HepG2 (cell line): ENCODE data around the gene HSP90AB1. TPM values are rescaled to one million over a fixed set of nuclear protein-coding genes. Genes with fewer than 3 reads are reported as not detected.
A peak's percentile ranks its signal among the peaks of the same experiment; 100 is the strongest.

Experiments
- ELF1 ChIP-seq: sonication (generic); formaldehyde crosslinking; IDR thresholded peaks from 2 replicates; pipeline ENCODE4 v1.4.0; 2020; ENCODE audit warnings: missing genetic modification reagents
- FOXO1 ChIP-seq: sonication (generic); formaldehyde crosslinking; IDR thresholded peaks from 2 replicates; pipeline ENCODE4 v1.4.0; 2020; ENCODE audit warnings: missing genetic modification reagents
- HNRNPLL ChIP-seq: fragments of 200-400 bp; formaldehyde crosslinking; IDR thresholded peaks from 2 replicates; pipeline ENCODE4 v1.6.1; 2017; ENCODE audit warnings: mild to moderate bottlenecking, low read depth, low read length; ENCODE audit not compliant: poor library complexity, severe bottlenecking
- LRRFIP1 ChIP-seq: sonication (generic); formaldehyde crosslinking; conservative IDR thresholded peaks from 2 replicates; pipeline ENCODE4 v1.4.0; 2020; ENCODE audit warnings: missing genetic modification reagents
- MATR3 ChIP-seq: sonication (generic); formaldehyde crosslinking; IDR thresholded peaks from 2 replicates; pipeline ENCODE4 v1.4.0; 2020; ENCODE audit warnings: missing genetic modification reagents
- PAXIP1 ChIP-seq: sonication (generic); formaldehyde crosslinking; conservative IDR thresholded peaks from 2 replicates; pipeline ENCODE4 v1.4.0; 2020; ENCODE audit warnings: mild to moderate bottlenecking, missing genetic modification reagents, moderate library complexity
- RFX1 ChIP-seq: fragments of 450-650 bp; IDR thresholded peaks from 2 replicates; pipeline ENCODE4 v1.6.1; 2017
- SMARCE1 ChIP-seq: fragments of 450-650 bp; IDR thresholded peaks from 2 replicates; pipeline ENCODE4 v1.6.1; 2017; ENCODE audit warnings: borderline replicate concordance
- SMYD3 ChIP-seq: sonication (generic); formaldehyde crosslinking; IDR thresholded peaks from 2 replicates; pipeline ENCODE4 v1.8.1; 2023; ENCODE audit warnings: mild to moderate bottlenecking, missing genetic modification reagents
- ZNF224 ChIP-seq: sonication (generic); formaldehyde crosslinking; IDR thresholded peaks from 2 replicates; pipeline ENCODE4 v1.5.0; 2020; ENCODE audit warnings: mild to moderate bottlenecking, missing genetic modification reagents
- ZNF225 ChIP-seq: sonication (generic); formaldehyde crosslinking; IDR thresholded peaks from 2 replicates; pipeline ENCODE4 v1.4.0; 2020; ENCODE audit warnings: mild to moderate bottlenecking, missing genetic modification reagents
- ZNF382 ChIP-seq: sonication (generic); formaldehyde crosslinking; IDR thresholded peaks from 2 replicates; pipeline ENCODE4 v1.5.0; 2020; ENCODE audit warnings: missing genetic modification reagents, mild to moderate bottlenecking, borderline replicate concordance
- ZNF407 ChIP-seq: sonication (generic); formaldehyde crosslinking; IDR thresholded peaks from one replicate; pipeline ENCODE4 v1.5.1; 2020; ENCODE audit warnings: mild to moderate bottlenecking, missing genetic modification reagents; ENCODE audit errors: not compliant biosample characterization
- ZNF530 ChIP-seq: sonication (generic); formaldehyde crosslinking; IDR thresholded peaks from 2 replicates; pipeline ENCODE4 v1.5.0; 2020; ENCODE audit warnings: low read depth, mild to moderate bottlenecking, missing genetic modification reagents
- ZNF616 ChIP-seq: sonication (generic); formaldehyde crosslinking; IDR thresholded peaks from 2 replicates; pipeline ENCODE4 v1.5.0; 2020; ENCODE audit warnings: low read depth, mild to moderate bottlenecking, missing genetic modification reagents
- ZNF737 ChIP-seq: sonication (generic); formaldehyde crosslinking; IDR thresholded peaks from 2 replicates; pipeline ENCODE4 v1.5.0; 2020; ENCODE audit warnings: missing genetic modification reagents, mild to moderate bottlenecking, borderline replicate concordance
- polyA plus RNA-seq, 8 experiments: library from polyadenylated mRNA; depleted of rRNA in 3 of 8; stranded (reverse) in 7 of 8; unstranded in 1 of 8; fragments of >200 nt; fragmentation: Illumina TruSeq in 4 of 8; extraction: Trizol in 4 of 8; gene quantifications; 2 replicates each; pipeline versions ENCODE4 v1.2.1 to v1.2.3, GENCODE V29; 2011 to 2016; ENCODE audit warnings: low read depth in 4 of 8, missing spikeins in 1 of 8, mixed read lengths in 1 of 8; ENCODE audit not compliant: insufficient read depth in 1 of 8
- total RNA-seq, 5 experiments: library from RNA; depleted of rRNA; stranded (reverse); fragments of >200 nt; fragmentation: Illumina TruSeq; extraction: Trizol; gene quantifications; 2 replicates each; pipeline ENCODE4 v1.2.3, GENCODE V29; 2016; ENCODE audit warnings: low read depth in 1 of 5

Gene HSP90AB1
- total and polyA plus RNA-seq, 2 of the 13 experiments (the other 11 are each of a cell fraction or from before 2014, with no cell fraction given): 1,325 to 1,472 TPM

GRCh38 chr6:44265007-44265721 lies 18.3 kb downstream of the HSP90AB1 start, which contains the start of gene NFKBIE (continued):
- no peak for TF ChIP-seq ZNF407 (CRISPR knock-in tag)
- no peak for TF ChIP-seq ZNF224 (CRISPR knock-in tag)
- TF ChIP-seq ZNF225 (CRISPR knock-in tag): peak; percentile 53; the same call in 1 of the 2 replicates
- no peak for TF ChIP-seq SMYD3 (CRISPR knock-in tag)
- TF ChIP-seq ZNF530 (CRISPR knock-in tag): no peak
- TF ChIP-seq SMARCE1: no peak
- peak; percentile 61 for TF ChIP-seq PAXIP1 (CRISPR knock-in tag)
- TF ChIP-seq HNRNPLL: peak; percentile 96
- no peak for TF ChIP-seq ZNF382
- no peak for TF ChIP-seq ZNF616
- no peak for TF ChIP-seq ZNF737 (CRISPR knock-in tag)
- peak; percentile 83 for TF ChIP-seq ELF1 (CRISPR knock-in tag)
- no peak for TF ChIP-seq FOXO1 (CRISPR knock-in tag)
- no peak for TF ChIP-seq LRRFIP1 (CRISPR knock-in tag)
- no peak for TF ChIP-seq RFX1
- TF ChIP-seq MATR3 (CRISPR knock-in tag): no peak
